Neural progenitor cell (in vitro differentiated cells): ENCODE measurements around the gene CDCA7. TPM values are rescaled to one million over a fixed set of nuclear protein-coding genes. Genes with fewer than 3 reads are reported as not detected.
"Not testable (repeated sequence)": the region's sequence is repeated elsewhere in the genome, so short reads cannot be mapped to it uniquely, and the experiment has no call there.

Source experiments
- DNase-seq: peaks from one replicate; pipeline ENCODE4 v3.0.0-alpha.2; 2016; ENCODE audit warnings: low spot score
- H2AFZ ChIP-seq: fragments of 200-600 bp; sonication (generic); replicated peaks from 2 replicates; pipeline ENCODE4 v1.6.1; 2016; ENCODE audit warnings: antibody characterized with exemption
- H3F3A ChIP-seq: fragments of 200-600 bp; sonication (generic); 2 replicates; pipeline ENCODE4 v1.6.1; 2016; ENCODE audit warnings: antibody characterized with exemption, low read depth
- H3K27ac ChIP-seq: fragments of 200-600 bp; sonication (generic); 2 replicates; pipeline ENCODE4 v1.5.1; 2016; ENCODE audit warnings: mild to moderate bottlenecking
- H3K27me3 ChIP-seq: fragments of 200-600 bp; sonication (generic); 2 replicates; pipeline ENCODE4 v1.6.1; 2016; ENCODE audit warnings: mild to moderate bottlenecking, moderate library complexity
- H3K36me3 ChIP-seq: fragments of 200-600 bp; sonication (generic); 2 replicates; pipeline ENCODE4 v1.5.1; 2016
- H3K4me1 ChIP-seq: fragments of 200-600 bp; sonication (generic); 2 replicates; pipeline ENCODE4 v1.6.1; 2016; ENCODE audit warnings: mixed run types
- H3K4me2 ChIP-seq: fragments of 200-600 bp; sonication (generic); 2 replicates; pipeline ENCODE4 v1.6.1; 2016
- H3K4me3 ChIP-seq: fragments of 200-600 bp; sonication (generic); 2 replicates; pipeline ENCODE4 v1.5.1; 2016
- H3K79me2 ChIP-seq: fragments of 200-600 bp; sonication (generic); 2 replicates; pipeline ENCODE4 v1.6.1; 2016; ENCODE audit warnings: low read depth
- H3K9ac ChIP-seq: fragments of 200-600 bp; sonication (generic); 2 replicates; pipeline ENCODE4 v1.6.1; 2016
- H3K9me3 ChIP-seq: fragments of 200-600 bp; sonication (generic); 2 replicates; pipeline ENCODE4 v1.5.1; 2016; ENCODE audit warnings: low read depth
- H4K20me1 ChIP-seq: fragments of 200-600 bp; sonication (generic); 2 replicates; pipeline ENCODE4 v1.6.1; 2016; ENCODE audit warnings: low read depth
- H3K27ac Mint-ChIP-seq: 3 replicates; pipeline ENCODE4 v1.8.0; 2021; ENCODE audit warnings: mixed read lengths
- H3K27me3 Mint-ChIP-seq: 2 replicates; pipeline ENCODE4 v1.8.0; 2022; ENCODE audit warnings: low read depth, mild to moderate bottlenecking, inconsistent platforms, moderate library complexity, mixed read lengths; ENCODE audit not compliant: insufficient read depth
- H3K36me3 Mint-ChIP-seq: 3 replicates; pipeline ENCODE4 v1.8.0; 2021; ENCODE audit warnings: mixed read lengths
- H3K4me1 Mint-ChIP-seq: 3 replicates; pipeline ENCODE4 v1.8.0; 2021; ENCODE audit warnings: mixed read lengths
- H3K4me3 Mint-ChIP-seq: 3 replicates; pipeline ENCODE4 v1.8.0; 2021; ENCODE audit warnings: mild to moderate bottlenecking, moderate library complexity, mixed read lengths
- H3K9me3 Mint-ChIP-seq: 3 replicates; pipeline ENCODE4 v1.8.0; 2020; ENCODE audit warnings: mixed read lengths
- CTCF ChIP-seq: fragments of 200-600 bp; sonication (generic); IDR thresholded peaks from 2 replicates; pipeline ENCODE4 v1.5.1; 2017; ENCODE audit warnings: antibody characterized with exemption, mild to moderate bottlenecking
- EZH2 ChIP-seq: fragments of 200-600 bp; sonication (generic); IDR thresholded peaks from 2 replicates; pipeline ENCODE4 v1.6.1; 2017; ENCODE audit warnings: antibody characterized with exemption, mild to moderate bottlenecking, moderate library complexity
- EZH2phosphoT487 ChIP-seq: fragments of 200-600 bp; sonication (generic); IDR thresholded peaks from 2 replicates; pipeline ENCODE4 v1.6.1; 2017; ENCODE audit warnings: antibody characterized with exemption
- total RNA-seq: library from RNA; depleted of rRNA; stranded (reverse); fragments of >200 nt; gene quantifications from 2 replicates; pipeline ENCODE4 v1.2.3, GENCODE V29; 2015; ENCODE audit warnings: low replicate concordance

Gene CDCA7
- total RNA-seq, 1 donor from 2014 or later, result 31.4 TPM

DNA sequence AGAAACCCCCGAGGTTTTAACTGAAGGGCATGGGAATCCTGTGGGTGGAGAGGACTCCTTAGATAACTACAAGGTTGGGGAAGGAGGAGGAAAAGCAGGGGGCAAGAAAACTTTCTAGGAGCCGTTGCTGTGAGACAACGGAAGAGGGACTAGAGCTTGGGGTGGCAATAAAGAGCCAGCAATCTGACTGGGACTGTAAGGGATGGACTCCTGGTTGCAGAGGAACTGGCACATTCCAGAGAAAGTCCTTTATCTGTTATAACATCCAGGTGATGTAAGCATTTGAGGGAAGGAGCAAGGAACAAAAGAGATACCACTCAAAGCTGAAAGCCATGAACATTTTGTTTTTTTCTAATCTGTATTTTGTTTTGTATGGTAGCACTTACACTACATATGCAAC lies 16.4 kb downstream of the CDCA7 start:
- peak overlapping the region; percentile 4 for H3K27ac Mint-ChIP-seq

GRCh38 chr2:173373290-173373689 lies 18.6 kb downstream of the CDCA7 start:
- Mint-ChIP-seq H3K27me3 (peaks cover 7% of the 10 kb centered on the region), H3K27ac (no peak overlapping the region), H3K4me1 (no peaks in the 10 kb centered on the region), H3K4me3 (no peak overlapping the region), H3K36me3 (peaks cover 18% of the 10 kb centered on the region), H3K9me3 (no peaks in the 10 kb centered on the region)
- no peaks in the 10 kb centered on the region for H3K9me3 ChIP-seq
- no peak overlapping the region for H3K27ac ChIP-seq
- no peaks in the 10 kb centered on the region for H3K27me3 ChIP-seq
- H3K79me2 ChIP-seq, result no peaks in the 10 kb centered on the region
- no peaks in the 10 kb centered on the region for H4K20me1 ChIP-seq
- H2AFZ ChIP-seq, result no peak overlapping the region
- H3K4me1 ChIP-seq, result no peaks in the 10 kb centered on the region
- DNase-seq, result no peak
- no peak overlapping the region for H3K9ac ChIP-seq
- TF ChIP-seq EZH2phosphoT487, result no peak
- no peaks in the 10 kb centered on the region for H3K36me3 ChIP-seq
- no peaks in the 10 kb centered on the region for H3F3A ChIP-seq
- no peak overlapping the region for H3K4me2 ChIP-seq
- H3K4me3 ChIP-seq, result no peak overlapping the region

More for the DNA sequence above, 16.4 kb downstream of the CDCA7 start:
- H4K20me1 ChIP-seq, result no peaks in the 10 kb centered on the region
- H3K9ac ChIP-seq, result no peak overlapping the region
- no peaks in the 10 kb centered on the region for H3F3A ChIP-seq
- no peaks in the 10 kb centered on the region for H3K9me3 ChIP-seq
- TF ChIP-seq EZH2 (no peak), CTCF (no peak), EZH2phosphoT487 (no peak)
- H3K4me2 ChIP-seq, result no peak overlapping the region
- no peak overlapping the region for H3K4me3 Mint-ChIP-seq
- H3K79me2 ChIP-seq, result no peaks in the 10 kb centered on the region
- H3K27me3 ChIP-seq, result no peaks in the 10 kb centered on the region
- no peaks in the 10 kb centered on the region for H3K4me1 Mint-ChIP-seq
- H3K4me1 ChIP-seq, result no peaks in the 10 kb centered on the region
- H3K27ac ChIP-seq, result no peak overlapping the region
- H3K27me3 Mint-ChIP-seq, result peaks cover 5% of the 10 kb centered on the region
- H3K9me3 Mint-ChIP-seq, result no peaks in the 10 kb centered on the region
- DNase-seq, result no peak
- no peak overlapping the region for H3K4me3 ChIP-seq
- H3K36me3 Mint-ChIP-seq, result peaks cover 25% of the 10 kb centered on the region
- no peak overlapping the region for H2AFZ ChIP-seq
- no peaks in the 10 kb centered on the region for H3K36me3 ChIP-seq

GRCh38 chr2:173374634-173375033 lies 20.0 kb downstream of the CDCA7 start:
- no peaks in the 10 kb centered on the region for H3K79me2 ChIP-seq
- peaks cover 13% of the 10 kb centered on the region for H3K36me3 Mint-ChIP-seq
- H3F3A ChIP-seq, result no peaks in the 10 kb centered on the region
- TF ChIP-seq CTCF (no peak), EZH2 (no peak), EZH2phosphoT487 (no peak)
- no peak overlapping the region for H3K27ac Mint-ChIP-seq
- no peaks in the 10 kb centered on the region for H3K4me1 ChIP-seq
- no peaks in the 10 kb centered on the region for H3K9me3 Mint-ChIP-seq
- H3K4me3 ChIP-seq, result no peak overlapping the region
- H3K36me3 ChIP-seq, result no peaks in the 10 kb centered on the region
- no peak overlapping the region for H3K4me2 ChIP-seq
- no peaks in the 10 kb centered on the region for H3K27me3 ChIP-seq
- H3K9ac ChIP-seq, result no peak overlapping the region
- H3K27ac ChIP-seq, result no peak overlapping the region
- H3K9me3 ChIP-seq, result no peaks in the 10 kb centered on the region
- no peak overlapping the region for H3K4me3 Mint-ChIP-seq
- H2AFZ ChIP-seq, result no peak overlapping the region
- no peaks in the 10 kb centered on the region for H3K4me1 Mint-ChIP-seq
- no peaks in the 10 kb centered on the region for H4K20me1 ChIP-seq
- no peak for DNase-seq
- H3K27me3 Mint-ChIP-seq, result peaks cover 7% of the 10 kb centered on the region

- H4K20me1 ChIP-seq, H3K4me3 Mint-ChIP-seq, H3K4me3 ChIP-seq, H3K79me2 ChIP-seq, H3K27ac ChIP-seq, H3K36me3 Mint-ChIP-seq, H3K27me3 ChIP-seq, H3K27ac Mint-ChIP-seq, H3K9me3 ChIP-seq, H3K4me2 ChIP-seq, DNase-seq, H2AFZ ChIP-seq, H3K27me3 Mint-ChIP-seq, H3K9me3 Mint-ChIP-seq, H3K9ac ChIP-seq, H3K36me3 ChIP-seq: not testable (repeated sequence)
- peaks cover 33% of the 10 kb centered on the region for H3K4me1 Mint-ChIP-seq
- Histone ChIP-seq H3F3A (peaks cover 12% of the 10 kb centered on the region), H3K4me1 (peaks cover 20% of the 10 kb centered on the region)
These were observed 30.9 kb downstream of the CDCA7 start for GRCh38 chr2:173385534-173385933.
